ENCODE results near the gene MBP.

Gene MBP

GRCh38 chr18:77065221-77065981 lies 67.2 kb downstream of the MBP start:
- DNase-seq (ENCODE audit: low read depth): no peak

- peak; percentile 74 for DNase-seq (ENCODE audit: low read depth)
Measured at GRCh38 chr18:77063260-77063659, 69.3 kb downstream of the MBP start.

GRCh38 chr18:77062518-77063003 lies 70.0 kb downstream of the MBP start:
- DNase-seq (ENCODE audit: low read depth): peak; percentile 70

GRCh38 chr18:77061946-77062517 lies 70.6 kb downstream of the MBP start:
- no peak for DNase-seq (ENCODE audit: low read depth)

GRCh38 chr18:77061281-77061945 lies 71.2 kb downstream of the MBP start:
- DNase-seq (ENCODE audit: low read depth): no peak

- DNase-seq (ENCODE audit: low read depth): no peak
Measured at GRCh38 chr18:77060151-77060550, 72.4 kb downstream of the MBP start.

GRCh38 chr18:77059294-77059916 lies 73.2 kb downstream of the MBP start:
- DNase-seq (ENCODE audit: low read depth): no peak

- DNase-seq (ENCODE audit: low read depth): no peak
Measured at GRCh38 chr18:77058290-77058835, 74.2 kb downstream of the MBP start.

GRCh38 chr18:77057006-77057395 lies 75.6 kb downstream of the MBP start:
- no peak for DNase-seq (ENCODE audit: low read depth)

GRCh38 chr18:77056344-77057005 lies 76.1 kb downstream of the MBP start:
- DNase-seq (ENCODE audit: low read depth): no peak

GRCh38 chr18:77055429-77056300 lies 76.9 kb downstream of the MBP start:
- no peak for DNase-seq (ENCODE audit: low read depth)

GRCh38 chr18:77054606-77055428 lies 77.8 kb downstream of the MBP start:
- DNase-seq (ENCODE audit: low read depth): peak; percentile 67

GRCh38 chr18:77054288-77054605 lies 78.3 kb downstream of the MBP start:
- DNase-seq (ENCODE audit: low read depth): no peak

GRCh38 chr18:77053616-77054287 lies 78.8 kb downstream of the MBP start:
- DNase-seq (ENCODE audit: low read depth): no peak

GRCh38 chr18:77052983-77053309 lies 79.6 kb downstream of the MBP start:
- no peak for DNase-seq (ENCODE audit: low read depth)

GRCh38 chr18:77052297-77052982 lies 80.1 kb downstream of the MBP start:
- no peak for DNase-seq (ENCODE audit: low read depth)

- DNase-seq (ENCODE audit: low read depth): no peak
Measured at GRCh38 chr18:77051581-77052296, 80.8 kb downstream of the MBP start.

GRCh38 chr18:77049938-77050337 lies 82.6 kb downstream of the MBP start:
- DNase-seq (ENCODE audit: low read depth): no peak
